Measurements from ENCODE around the gene LDLRAP1. TPM values are rescaled to one million over a fixed set of nuclear protein-coding genes. Genes with fewer than 3 reads are reported as not detected.

The LDLRAP1 gene
- polyA plus RNA-seq, 5 donors = 17.5 to 26.8 (median 18.2) TPM

Other genes starting within 250 kb of the LDLRAP1 start
- gene TMEM50A, start 205.3 kb upstream of the LDLRAP1 start, polyA plus RNA-seq (ENCODE audit: insufficient read depth in 1 of 5, insufficient read length in 5 of 5, low replicate concordance in 1 of 5) = 10 to 100 TPM; 75.3 to 93.1 (median 82.6) TPM
- gene RHCE, start 122.8 kb upstream of the LDLRAP1 start, polyA plus RNA-seq (ENCODE audit: insufficient read depth in 1 of 5, insufficient read length in 5 of 5, low replicate concordance in 1 of 5) = 1 to 10 TPM in 3 of 5 donors, under 1 TPM in 2; 0.41 to 4.9 (median 1.4) TPM
- 10 to 100 TPM; 22.2 to 29.8 (median 24.1) TPM for gene MACO1, start 112.7 kb upstream of the LDLRAP1 start, polyA plus RNA-seq (ENCODE audit: insufficient read depth in 1 of 5, insufficient read length in 5 of 5, low replicate concordance in 1 of 5)
- 10 to 100 TPM; 12.3 to 19.2 (median 14.7) TPM for gene MAN1C1, start 73.2 kb downstream of the LDLRAP1 start, polyA plus RNA-seq (ENCODE audit: insufficient read depth in 1 of 5, insufficient read length in 5 of 5, low replicate concordance in 1 of 5)